Right ventricle myocardium superior (tissue), 1 donor: Measurements from ENCODE around the gene EPAS1. TPM values are rescaled to one million over a fixed set of nuclear protein-coding genes. Genes with fewer than 3 reads are reported as not detected.
"Not testable (repeated sequence)": the region's sequence is repeated elsewhere in the genome, so short reads cannot be mapped to it uniquely, and the experiment has no call there.

ENCODE experiments used
- ATAC-seq: fragments of 200-7000 bp; cut with Tn5 transposase; one replicate; pipeline ENCODE4 v1.9.1; 2020; ENCODE audit warnings: mild to moderate bottlenecking; ENCODE audit not compliant: poor library complexity
- DNase-seq: peaks from one replicate; pipeline ENCODE4 v3.0.0-alpha.2; 2020
- intact Hi-C: fragments of 100-400 bp; cut with DNase I; formaldehyde crosslinking; loops from one replicate; pipeline ENCODE4 v1.11.2; 2022
- total RNA-seq: library from RNA; stranded (reverse); fragmentation: NEBNext Ultra II Directional; extraction: Animal tissue kit (Norgen Biotek cat#: 25700); gene quantifications from one replicate; pipeline ENCODE4 v1.2.1, GENCODE V29; 2021
- donor health status: DM: no; HTN: yes; CAD: no; lungs with severe emphysema.

EPAS1 gene
- total RNA-seq, 1 donor from 2014 or later, result 200 TPM

DNA sequence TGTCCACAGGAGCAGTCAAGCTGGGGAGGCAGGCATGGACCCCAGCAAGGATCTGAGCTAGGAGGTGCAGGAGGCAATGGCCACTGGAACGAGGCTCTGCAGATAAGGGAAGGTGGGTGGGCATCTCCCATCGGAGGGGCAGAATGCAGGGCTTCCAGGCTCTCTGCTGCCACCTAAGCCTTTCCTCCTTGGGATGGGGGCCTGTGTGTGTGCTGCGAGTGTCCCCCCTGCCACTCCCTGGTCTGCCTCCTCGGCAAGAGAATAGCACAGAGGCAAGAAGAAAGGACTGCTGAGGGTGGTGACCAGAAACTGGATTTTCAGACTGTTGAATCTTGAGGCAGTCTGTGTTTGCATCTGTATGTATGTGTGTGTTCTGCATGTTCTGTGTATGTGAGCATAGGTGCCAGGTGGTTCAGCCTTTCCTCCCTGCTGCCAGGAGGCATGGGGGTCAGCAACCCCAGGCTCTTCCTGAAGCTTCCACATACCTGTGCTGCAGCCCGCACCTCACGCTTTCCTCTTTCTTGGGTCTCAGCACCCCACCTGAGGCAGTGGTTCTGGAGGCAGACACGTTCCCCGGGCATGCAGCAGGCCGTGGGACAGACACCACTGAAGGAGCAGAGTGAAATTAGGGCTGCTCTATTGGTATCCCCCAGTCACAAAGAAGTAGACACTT, 86.7 kb downstream of the EPAS1 start:
- ATAC-seq (no peak), DNase-seq (no peak)
- intact Hi-C loops, result no loop called here

DNA sequence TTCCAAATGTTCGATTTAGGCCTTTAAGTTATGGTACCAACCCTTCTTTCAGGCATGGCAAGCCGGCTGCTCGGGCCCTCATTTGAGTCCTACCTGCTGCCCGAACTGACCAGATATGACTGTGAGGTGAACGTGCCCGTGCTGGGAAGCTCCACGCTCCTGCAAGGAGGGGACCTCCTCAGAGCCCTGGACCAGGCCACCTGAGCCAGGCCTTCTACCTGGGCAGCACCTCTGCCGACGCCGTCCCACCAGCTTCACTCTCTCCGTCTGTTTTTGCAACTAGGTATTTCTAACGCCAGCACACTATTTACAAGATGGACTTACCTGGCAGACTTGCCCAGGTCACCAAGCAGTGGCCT, 87.2 kb downstream of the EPAS1 start:
- ATAC-seq (no peak), DNase-seq (no peak)
- intact Hi-C loops, result no loop called here

DNA sequence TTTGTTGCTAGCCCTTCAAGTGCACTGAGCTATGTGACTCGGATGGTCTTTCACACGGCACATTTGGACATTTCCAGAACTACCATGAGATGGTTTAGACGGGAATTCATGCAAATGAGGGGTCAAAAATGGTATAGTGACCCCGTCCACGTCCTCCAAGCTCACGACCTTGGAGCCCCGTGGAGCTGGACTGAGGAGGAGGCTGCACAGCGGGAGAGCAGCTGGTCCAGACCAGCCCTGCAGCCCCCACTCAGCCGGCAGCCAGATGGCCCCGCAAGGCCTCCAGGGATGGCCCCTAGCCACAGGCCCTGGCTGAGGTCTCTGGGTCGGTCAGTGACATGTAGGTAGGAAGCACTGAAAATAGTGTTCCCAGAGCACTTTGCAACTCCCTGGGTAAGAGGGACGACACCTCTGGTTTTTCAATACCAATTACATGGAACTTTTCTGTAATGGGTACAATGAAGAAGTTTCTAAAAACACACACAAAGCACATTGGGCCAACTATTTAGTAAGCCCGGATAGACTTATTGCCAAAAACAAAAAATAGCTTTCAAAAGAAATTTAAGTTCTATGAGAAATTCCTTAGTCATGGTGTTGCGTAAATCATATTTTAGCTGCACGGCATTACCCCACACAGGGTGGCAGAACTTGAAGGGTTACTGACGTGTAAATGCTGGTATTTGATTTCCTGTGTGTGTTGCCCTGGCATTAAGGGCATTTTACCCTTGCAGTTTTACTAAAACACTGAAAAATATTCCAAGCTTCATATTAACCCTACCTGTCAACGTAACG, 88.8 kb downstream of the EPAS1 start:
- DNase-seq (no peak), ATAC-seq (no peak)
- intact Hi-C loops, result loop anchor here (5.0 kb wide), 1 partner anchor 71 kb away; no protein-coding TSS in a partner anchor

DNA sequence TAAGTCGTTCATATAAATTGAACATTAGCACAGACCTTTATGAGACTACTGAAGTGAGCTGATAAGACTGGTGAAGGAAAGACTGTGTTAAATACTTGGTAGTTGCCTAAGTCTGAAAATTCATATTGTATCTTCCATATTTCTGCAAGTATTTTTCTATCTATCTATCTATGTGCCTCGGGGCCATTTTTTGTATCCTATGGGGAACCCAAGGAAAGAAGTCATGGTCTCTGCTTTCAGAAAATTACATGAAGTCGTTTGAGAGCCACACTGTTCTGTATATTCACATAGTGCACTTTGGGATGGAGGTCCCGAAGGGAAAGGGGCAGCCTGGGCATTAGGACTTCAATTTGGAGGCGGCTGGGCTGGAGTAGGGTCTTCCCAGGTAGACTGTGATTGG, 89.6 kb downstream of the EPAS1 start:
- no peak for DNase-seq
- ATAC-seq, result no peak
- intact Hi-C loops, result loop anchor here (5.0 kb wide), 1 partner anchor 71 kb away; no protein-coding TSS in a partner anchor

DNA sequence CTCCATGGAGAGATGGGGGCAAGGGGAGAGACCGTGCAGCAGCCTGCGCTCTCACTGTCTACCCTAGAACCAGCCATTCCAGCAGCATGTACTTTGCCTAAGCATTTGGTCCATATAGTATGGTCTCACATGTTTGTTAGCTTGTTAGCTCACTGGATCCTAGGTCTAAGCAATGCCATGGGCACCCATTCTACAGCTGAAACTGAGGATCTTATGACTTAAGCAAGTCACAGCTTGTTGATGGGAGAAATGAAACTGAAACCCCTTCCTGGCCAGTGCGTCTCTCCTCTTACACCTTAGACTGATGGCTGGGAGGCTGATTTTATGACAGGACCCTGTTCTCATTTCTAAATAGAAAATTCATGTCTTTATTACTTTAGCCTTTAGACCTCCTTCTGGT, 90.1 kb downstream of the EPAS1 start:
- ATAC-seq, result no peak
- no peak for DNase-seq
- intact Hi-C loops, result loop anchor here (5.0 kb wide), 1 partner anchor 70 kb away; no protein-coding TSS in a partner anchor

DNA sequence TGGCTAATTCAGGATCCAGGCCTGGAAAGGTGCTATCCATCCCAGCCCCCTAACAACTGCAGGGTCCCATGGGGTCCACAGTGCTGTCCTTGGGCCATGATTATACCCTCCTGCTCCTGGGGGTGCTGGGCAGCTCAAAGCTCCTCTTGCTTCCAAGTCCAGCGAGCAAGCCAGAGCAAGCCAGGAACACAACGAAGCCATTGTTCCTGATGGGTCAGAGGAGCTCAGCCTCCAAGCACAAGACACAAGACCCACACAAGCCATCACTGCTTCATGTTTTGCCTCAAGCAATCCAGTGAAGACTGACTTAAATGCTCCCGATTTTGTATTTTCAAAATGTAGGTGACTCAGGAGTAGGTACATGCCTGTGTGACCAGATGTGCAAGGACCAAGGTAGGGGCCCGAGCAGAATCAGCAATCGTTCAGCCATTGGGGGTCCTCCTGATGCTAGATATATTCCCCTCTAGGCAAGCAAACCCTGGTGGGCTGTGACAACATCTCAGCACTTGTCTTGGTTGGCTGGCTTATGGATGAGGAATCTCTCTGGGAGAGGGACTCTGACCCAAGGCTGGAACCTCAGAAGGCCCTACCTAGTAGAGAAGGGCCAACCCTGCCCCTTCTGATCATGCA, 90.8 kb downstream of the EPAS1 start:
- DNase-seq (no peak), ATAC-seq (no peak)
- intact Hi-C loops, result loop anchor here (5.0 kb wide), 1 partner anchor 69 kb away; no protein-coding TSS in a partner anchor

DNA sequence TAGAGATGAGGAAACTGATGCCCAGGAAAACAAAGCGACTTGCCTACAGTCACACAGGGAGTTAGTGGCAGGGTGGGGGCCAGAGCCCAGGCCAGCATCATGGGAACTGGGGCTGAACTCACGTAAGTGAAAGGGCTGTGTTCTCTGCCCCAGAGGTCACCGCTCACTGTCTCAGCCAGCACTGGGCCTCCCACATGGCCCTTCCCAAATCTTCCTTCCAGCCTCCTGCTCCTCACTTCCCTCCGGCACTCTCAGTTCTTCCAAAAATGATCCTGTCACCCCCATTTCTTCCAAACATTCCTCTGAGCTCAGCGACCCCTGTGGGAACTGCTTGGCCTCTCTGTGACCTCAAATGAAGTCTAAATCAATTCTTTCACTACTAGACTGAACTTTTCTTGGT, 91.7 kb downstream of the EPAS1 start:
- intact Hi-C loops, result loop anchor here (5.0 kb wide), 1 partner anchor 68 kb away; no protein-coding TSS in a partner anchor
- DNase-seq (no peak), ATAC-seq (peak; percentile 59)

DNA sequence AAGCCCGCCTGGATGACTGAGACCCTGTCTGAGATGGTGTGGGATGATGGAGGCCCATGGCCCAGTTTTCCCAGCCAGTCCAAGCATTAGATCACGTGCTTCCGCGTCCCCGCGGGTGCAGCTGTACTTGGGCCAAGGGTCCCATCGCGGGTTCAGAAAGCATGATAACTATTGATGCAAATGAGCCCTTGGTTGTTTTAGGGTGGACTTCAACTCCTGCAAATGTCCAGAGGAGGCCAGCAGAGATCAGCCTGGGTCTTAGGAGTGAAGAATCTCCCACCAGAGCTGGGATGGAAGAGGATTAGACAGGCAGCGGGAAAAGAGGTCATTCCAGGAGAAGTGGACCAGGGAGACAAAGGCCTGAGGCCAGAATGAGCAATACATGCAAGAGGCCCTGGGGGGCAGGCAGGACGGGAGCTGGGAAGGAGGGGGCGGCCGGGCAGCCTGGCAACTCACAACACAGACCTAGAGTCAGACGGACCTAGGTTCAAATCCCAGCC, 92.3 kb downstream of the EPAS1 start:
- intact Hi-C loops, result loop anchor here (5.0 kb wide), 1 partner anchor 68 kb away; no protein-coding TSS in a partner anchor
- ATAC-seq, result peak; percentile 46
- DNase-seq, result no peak

DNA sequence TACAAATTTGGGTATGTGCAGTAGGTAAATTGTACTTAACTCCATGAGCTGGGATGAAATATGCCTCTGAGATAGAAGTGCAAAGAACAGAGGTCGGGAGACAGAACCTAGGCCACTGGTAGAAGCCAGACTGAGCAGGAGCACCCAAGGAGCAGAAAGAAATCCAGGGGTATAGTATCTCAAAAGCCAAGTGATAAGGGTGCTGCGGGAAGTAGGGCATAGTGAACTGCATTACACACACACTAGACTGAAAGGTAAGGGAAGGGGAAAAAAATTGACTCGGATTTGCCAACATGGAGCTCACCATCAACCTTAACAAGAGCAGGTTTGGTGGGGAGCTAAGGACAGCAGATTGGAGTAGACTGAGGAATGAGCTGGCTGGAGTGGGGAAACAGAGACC, 92.8 kb downstream of the EPAS1 start:
- ATAC-seq (no peak), DNase-seq (no peak)
- intact Hi-C loops, result no loop called here

DNA sequence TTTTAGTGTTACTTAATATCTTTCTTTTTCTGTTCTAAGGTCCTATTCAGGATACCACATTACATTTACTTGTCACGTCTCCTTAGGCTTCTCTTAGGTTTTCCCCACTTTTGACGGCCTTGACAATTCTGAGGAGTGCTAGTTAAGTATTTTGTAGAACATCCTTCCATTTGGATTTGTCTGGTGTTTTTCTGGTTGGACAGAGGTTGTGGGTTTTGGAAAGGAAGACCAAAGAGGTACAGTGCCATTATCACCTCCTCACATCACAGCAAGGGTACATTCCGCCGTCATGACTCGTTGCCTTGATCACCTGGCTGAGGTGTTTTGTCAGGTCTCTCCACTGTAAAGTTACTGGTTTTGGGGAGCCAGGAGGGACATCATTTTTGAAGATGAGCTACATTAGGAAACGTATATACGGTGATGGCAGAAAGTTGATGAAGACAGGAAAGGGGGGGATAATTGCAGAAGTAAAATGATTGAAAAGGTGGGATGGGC, 93.7 kb downstream of the EPAS1 start:
- intact Hi-C loops, result no loop called here
- ATAC-seq (no peak), DNase-seq (no peak)

DNA sequence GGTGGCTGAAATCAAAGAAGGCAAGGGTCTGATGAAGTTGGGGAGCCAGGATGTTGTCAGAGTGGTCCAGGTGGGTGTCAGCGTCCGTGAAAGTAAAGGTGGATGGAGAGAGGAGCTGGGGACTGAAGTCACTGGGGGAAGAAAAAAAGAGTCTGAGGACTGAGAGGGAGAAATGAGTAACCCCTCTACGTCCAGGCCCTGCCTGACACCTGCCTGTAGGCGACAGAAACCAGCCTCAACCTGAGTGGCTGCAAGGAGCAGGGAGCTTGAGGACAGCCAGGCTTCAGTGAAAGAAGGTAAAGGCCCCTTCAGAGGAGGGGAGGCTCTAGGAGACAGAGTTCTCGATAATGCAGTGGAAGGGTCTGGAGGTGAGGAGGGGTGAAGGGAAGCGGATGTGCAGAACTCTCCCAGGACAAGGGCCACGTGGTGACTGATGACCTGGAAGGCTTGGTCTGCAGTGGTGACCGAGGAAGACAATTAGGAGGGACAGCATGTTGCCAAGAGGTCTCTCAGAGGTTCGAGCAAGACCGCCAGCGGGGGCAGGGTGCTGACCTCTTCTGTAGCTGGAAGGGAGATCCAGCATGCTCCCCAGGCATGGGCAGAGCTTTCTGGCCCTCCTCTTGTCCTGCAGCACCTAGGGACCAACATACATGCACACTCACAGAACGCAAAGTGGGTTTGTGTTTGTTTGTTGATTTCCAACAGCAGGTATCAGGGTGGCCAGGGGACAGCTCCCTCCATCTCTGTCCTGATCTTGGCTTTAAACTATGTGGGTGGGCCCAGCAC, 95.5 kb downstream of the EPAS1 start:
- DNase-seq (no peak), ATAC-seq (no peak)
- intact Hi-C loops, result no loop called here

DNA sequence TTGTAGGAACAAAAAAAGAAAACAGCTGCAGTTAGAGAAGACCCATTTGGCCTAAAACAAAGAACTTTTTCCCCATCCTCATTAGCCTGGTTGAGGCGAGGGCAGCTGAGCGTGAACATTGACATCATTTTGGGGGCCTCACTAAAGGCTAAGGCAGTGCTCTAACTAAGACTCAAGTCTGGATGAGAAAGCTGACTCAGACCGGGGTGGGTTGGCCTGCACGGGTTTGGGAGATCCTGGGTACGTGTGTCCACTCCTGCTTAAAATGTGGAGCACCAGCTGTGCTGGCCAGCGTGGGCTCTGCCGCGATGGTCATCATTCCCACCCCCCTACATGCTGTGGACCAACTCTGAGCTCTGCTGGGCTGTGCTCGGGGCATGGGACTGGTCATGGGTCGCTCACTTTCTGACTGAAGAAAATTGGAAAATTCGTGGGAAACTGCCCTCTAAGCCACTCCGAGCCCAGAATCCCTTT, 96.2 kb downstream of the EPAS1 start:
- no peak for DNase-seq
- intact Hi-C loops, result no loop called here
- ATAC-seq, result no peak

DNA sequence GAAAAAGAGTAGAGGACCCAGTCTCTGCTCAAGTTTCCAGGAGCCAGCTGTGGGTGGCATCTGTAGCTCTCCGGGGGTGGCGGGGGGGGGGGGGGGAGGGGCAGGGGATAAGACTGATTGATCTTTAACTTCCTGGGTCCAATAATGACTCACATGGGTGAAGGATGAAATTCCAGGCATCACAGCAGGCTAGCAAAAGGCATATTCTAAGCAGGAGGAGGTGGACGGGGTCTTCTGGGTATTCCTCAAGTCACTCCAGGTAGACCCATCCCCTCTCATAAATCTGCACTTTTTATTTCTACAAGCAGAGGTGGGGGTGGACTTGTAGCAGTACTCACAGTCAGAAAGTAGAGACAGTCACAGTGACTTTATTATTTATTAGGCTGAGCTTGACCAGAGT, 96.7 kb downstream of the EPAS1 start:
- no peak for ATAC-seq
- intact Hi-C loops, result no loop called here
- DNase-seq, result no peak

DNA sequence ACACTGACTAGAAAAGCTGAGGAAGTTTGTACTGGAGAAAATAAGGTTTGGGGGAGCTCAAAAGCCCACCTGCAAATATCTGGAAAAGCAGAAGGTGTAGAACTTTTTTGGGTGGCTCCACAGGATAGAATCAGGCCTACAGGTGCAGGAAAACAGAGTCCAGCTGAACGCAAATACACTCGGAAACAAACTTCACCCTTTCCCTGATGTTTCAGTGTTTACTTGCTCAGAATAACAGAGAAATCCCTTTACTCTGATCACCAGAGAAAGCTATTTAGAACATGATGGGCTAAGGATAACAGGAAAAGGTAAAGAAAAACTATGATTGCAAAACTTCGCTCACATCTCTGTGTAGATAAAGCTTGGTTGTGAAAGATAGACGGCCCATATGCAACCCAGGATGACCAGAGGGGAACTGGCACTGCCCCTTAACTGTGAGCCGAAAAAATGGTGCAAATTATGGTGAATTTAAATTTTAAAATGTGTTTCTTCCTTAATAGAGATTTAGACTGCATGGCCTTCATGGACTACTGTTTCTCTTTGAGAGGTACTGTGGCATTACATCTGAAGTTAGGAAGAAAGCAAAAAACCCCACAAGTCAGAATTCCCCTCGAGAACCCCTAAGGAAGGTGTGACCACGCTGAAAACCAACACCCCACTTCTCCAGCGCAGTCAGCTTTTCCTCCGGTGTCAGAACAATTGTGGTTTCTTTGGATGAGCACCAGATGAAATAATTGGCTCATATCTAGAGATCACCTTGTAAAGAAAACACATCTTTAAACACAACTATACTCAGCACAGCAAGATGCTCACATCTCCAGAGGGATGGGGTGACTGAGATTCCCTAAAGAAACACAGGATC, 97.7 kb downstream of the EPAS1 start:
- DNase-seq (no peak), ATAC-seq (no peak)
- intact Hi-C loops, result no loop called here

DNA sequence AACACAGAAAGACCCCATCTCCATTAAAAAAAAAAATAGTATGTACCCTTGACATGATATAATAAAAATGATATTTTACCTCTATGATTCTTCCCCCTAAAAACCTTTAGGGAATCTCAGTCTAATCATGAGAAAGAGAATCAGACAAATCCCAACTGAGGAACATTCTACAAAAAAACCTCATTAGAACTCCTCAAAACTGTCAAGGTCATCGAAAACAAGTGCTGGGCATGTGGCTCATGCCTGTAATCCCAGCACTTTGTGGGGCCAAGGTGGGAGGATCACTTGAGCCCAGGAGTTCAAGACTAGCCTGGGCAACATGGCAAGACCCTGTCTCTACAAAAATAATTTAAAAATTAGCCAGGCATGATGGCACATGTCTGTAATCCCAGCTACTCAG, 98.5 kb downstream of the EPAS1 start:
- DNase-seq, ATAC-seq, intact Hi-C loops: not testable (repeated sequence)

DNA sequence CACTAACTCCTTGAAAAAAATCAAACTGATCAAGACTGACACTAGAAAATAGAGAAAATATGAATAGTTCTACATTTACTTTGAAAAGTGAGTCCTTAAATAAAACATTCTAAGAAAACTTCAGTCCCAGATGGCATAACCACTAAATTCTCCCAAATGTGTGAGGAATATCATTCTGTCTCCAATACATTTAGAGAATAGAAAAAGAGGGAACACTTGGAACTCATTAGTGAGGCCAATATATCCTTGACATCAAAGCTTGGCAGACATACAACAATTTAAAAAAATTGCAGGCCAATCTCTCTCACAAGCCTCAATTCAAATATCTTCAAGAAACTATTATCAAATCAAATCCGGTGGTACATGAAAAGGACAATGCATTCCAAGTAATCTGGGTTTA, 102.8 kb downstream of the EPAS1 start:
- ATAC-seq (no peak), DNase-seq (no peak)
- intact Hi-C loops, result no loop called here

DNA sequence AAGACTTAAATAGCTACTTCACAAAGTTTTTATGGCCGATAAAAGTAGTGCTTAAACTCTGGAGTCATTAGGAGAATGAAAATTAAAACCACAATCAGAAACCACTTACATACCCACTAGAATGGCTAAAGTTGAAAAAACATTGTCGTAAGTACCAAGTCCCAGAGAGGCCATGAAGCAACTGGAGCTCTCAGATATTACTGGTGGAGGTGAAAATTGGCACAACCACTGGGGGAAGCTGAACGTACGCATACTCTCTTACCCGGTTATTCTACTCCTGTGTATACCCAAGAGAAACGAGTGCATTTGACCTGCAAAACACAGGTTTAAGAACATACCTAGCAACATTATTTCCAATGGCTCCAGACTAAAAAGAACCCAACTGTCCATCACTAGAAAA, 105.7 kb downstream of the EPAS1 start:
- intact Hi-C loops, result no loop called here
- ATAC-seq (no peak), DNase-seq (no peak)
